ENCODE data around the gene ANKRD26.
A peak's percentile ranks its signal among the peaks of the same experiment; 100 is the strongest.
"Not testable (repeated sequence)": the region's sequence is repeated elsewhere in the genome, so short reads cannot be mapped to it uniquely, and the experiment has no call there.

The ANKRD26 gene
- long read RNA-seq, donor 1 = 0 reads
- long read RNA-seq, donor 2 = 0 reads
- long read RNA-seq, donor 3 = 0 reads
- long read RNA-seq, donor 4 = 0 reads
- long read RNA-seq, donor 5 = 0 reads
- long read RNA-seq, donor 6 = 0 reads
- long read RNA-seq, donor 7 = 0 reads
- long read RNA-seq, donor 8 = 0 reads

GRCh38 chr10:27099916-27100812, at the start of gene ANKRD26:
Gene ANKRD26 (minus strand): TSS chr10:27100494. CDS start chr10:27100326, 168 bp downstream.
- DNase-seq = peak; percentile 97

GRCh38 chr10:27147701-27148100, 47.4 kb upstream of the ANKRD26 start:
- DNase-seq = no peak

- no peak for DNase-seq
These were observed 45.6 kb upstream of the ANKRD26 start for GRCh38 chr10:27145937-27146336.

GRCh38 chr10:27143686-27144085, 43.4 kb upstream of the ANKRD26 start:
- DNase-seq = no peak

GRCh38 chr10:27138277-27138676, 38.0 kb upstream of the ANKRD26 start:
- no peak for DNase-seq

- DNase-seq = no peak
These were observed 34.1 kb upstream of the ANKRD26 start for GRCh38 chr10:27134371-27134770.

GRCh38 chr10:27108165-27108564, 7.9 kb upstream of the ANKRD26 start:
- no peak for DNase-seq

GRCh38 chr10:27104919-27105318, 4.6 kb upstream of the ANKRD26 start:
- DNase-seq = no peak

GRCh38 chr10:27100813-27101347, 586 bp upstream of the ANKRD26 start:
- DNase-seq = peak; percentile 2

GRCh38 chr10:27099448-27099847, 846 bp downstream of the ANKRD26 start:
- DNase-seq = no peak

- DNase-seq = no peak
These were observed 11.9 kb downstream of the ANKRD26 start for GRCh38 chr10:27088119-27089044.

- DNase-seq = no peak
These were observed 27.7 kb downstream of the ANKRD26 start for GRCh38 chr10:27072436-27073114.

GRCh38 chr10:27068217-27068891, 31.9 kb downstream of the ANKRD26 start:
- no peak for DNase-seq

- DNase-seq = no peak
These were observed 35.2 kb downstream of the ANKRD26 start for GRCh38 chr10:27065084-27065483.

GRCh38 chr10:27052656-27053055, 47.6 kb downstream of the ANKRD26 start:
- DNase-seq = no peak

GRCh38 chr10:27045247-27045646, 55.0 kb downstream of the ANKRD26 start:
- DNase-seq = not testable (repeated sequence)

GRCh38 chr10:27041196-27041595, 59.1 kb downstream of the ANKRD26 start:
- DNase-seq = peak; percentile 2

- no peak for DNase-seq
These were observed 62.1 kb downstream of the ANKRD26 start for GRCh38 chr10:27038168-27038567.

GRCh38 chr10:27035163-27035562, 65.1 kb downstream of the ANKRD26 start:
- no peak for DNase-seq

GRCh38 chr10:27030060-27030459, 70.2 kb downstream of the ANKRD26 start:
- no peak for DNase-seq

GRCh38 chr10:27022048-27022447, 78.2 kb downstream of the ANKRD26 start:
- no peak for DNase-seq
